HG02642 (cell line): ENCODE results near the gene OGDHL.
"Not testable (repeated sequence)": the region's sequence is repeated elsewhere in the genome, so short reads cannot be mapped to it uniquely, and the experiment has no call there.

ENCODE experiments used
- ATAC-seq: cut with Tn5 transposase; IDR thresholded peaks from one replicate; pipeline ENCODE4 v1.9.1; 2021; ENCODE audit warnings: mild to moderate bottlenecking; ENCODE audit not compliant: unreplicated experiment, poor library complexity

Gene OGDHL

GRCh38 chr10:49758249-49758930 is 3.7 kb downstream of the OGDHL start:
- no peak for ATAC-seq

GRCh38 chr10:49756641-49757040 is 5.5 kb downstream of the OGDHL start:
- ATAC-seq = no peak

- no peak for ATAC-seq
Measured at GRCh38 chr10:49756031-49756430, 6.1 kb downstream of the OGDHL start.

- ATAC-seq = not testable (repeated sequence)
Measured at GRCh38 chr10:49754951-49755350, 7.2 kb downstream of the OGDHL start.

GRCh38 chr10:49752584-49752983 is 9.5 kb downstream of the OGDHL start:
- no peak for ATAC-seq

- no peak for ATAC-seq
Measured at GRCh38 chr10:49751636-49752510, 10.2 kb downstream of the OGDHL start.

GRCh38 chr10:49751216-49751615 is 10.9 kb downstream of the OGDHL start:
- no peak for ATAC-seq

GRCh38 chr10:49750546-49750945 is 11.6 kb downstream of the OGDHL start:
- no peak for ATAC-seq

GRCh38 chr10:49749556-49750491 is 12.3 kb downstream of the OGDHL start:
- ATAC-seq = no peak

GRCh38 chr10:49749144-49749543 is 13.0 kb downstream of the OGDHL start:
- ATAC-seq = no peak

GRCh38 chr10:49748006-49748405 is 14.1 kb downstream of the OGDHL start:
- ATAC-seq = no peak

GRCh38 chr10:49747303-49747646 is 14.8 kb downstream of the OGDHL start:
- ATAC-seq = no peak

GRCh38 chr10:49746626-49747302 is 15.4 kb downstream of the OGDHL start:
- no peak for ATAC-seq

- ATAC-seq = no peak
Measured at GRCh38 chr10:49745756-49746155, 16.4 kb downstream of the OGDHL start.

GRCh38 chr10:49744924-49745605 is 17.1 kb downstream of the OGDHL start:
- ATAC-seq = no peak

GRCh38 chr10:49744091-49744685 is 17.9 kb downstream of the OGDHL start:
- no peak for ATAC-seq

GRCh38 chr10:49743464-49744075 is 18.6 kb downstream of the OGDHL start:
- ATAC-seq = no peak

- ATAC-seq = no peak
Measured at GRCh38 chr10:49742683-49743463, 19.2 kb downstream of the OGDHL start.
